Spinal cord (tissue), 10 donors: Measurements from ENCODE around the gene ARMC10. TPM values are rescaled to one million over a fixed set of nuclear protein-coding genes. Genes with fewer than 3 reads are reported as not detected.
"Not testable (repeated sequence)": the region's sequence is repeated elsewhere in the genome, so short reads cannot be mapped to it uniquely, and the experiment has no call there.

ENCODE experiments used
- DNase-seq, 6 donors: peaks; one replicate each; pipeline versions ENCODE4 v3.0.0 to v3.0.0-alpha.2; 2013 to 2015; ENCODE audit warnings: low spot score in 6 of 6, low read depth in 4 of 6
- H3K27ac ChIP-seq: one replicate; pipeline ENCODE4 v1.5.1; 2013; ENCODE audit warnings: low read depth, low read length, control low read depth
- H3K27me3 ChIP-seq: one replicate; pipeline ENCODE4 v1.6.1; 2013; ENCODE audit warnings: low read length; ENCODE audit not compliant: control insufficient read depth, insufficient read depth
- H3K36me3 ChIP-seq: one replicate; pipeline ENCODE4 v1.6.1; 2013; ENCODE audit warnings: low read length; ENCODE audit not compliant: control insufficient read depth, insufficient read depth
- H3K4me1 ChIP-seq: one replicate; pipeline ENCODE4 v1.6.1; 2013; ENCODE audit warnings: low read length; ENCODE audit not compliant: control insufficient read depth, insufficient read depth
- H3K4me3 ChIP-seq: one replicate; pipeline ENCODE4 v1.5.1; 2013; ENCODE audit warnings: low read depth, low read length, control low read depth
- H3K9me3 ChIP-seq: one replicate; pipeline ENCODE4 v1.6.1; 2013; ENCODE audit warnings: low read length; ENCODE audit not compliant: control insufficient read depth, insufficient read depth
- WGBS: methylation state at CpG from one replicate; pipeline ENCODE4 v1.1.5; 2013; ENCODE audit warnings: missing lambda C conversion rate; ENCODE audit not compliant: insufficient coverage; 5-methylcytosine and 5-hydroxymethylcytosine counted together
- polyA plus RNA-seq, 2 donors: library from polyadenylated mRNA; unstranded; fragments of 120-200 nt; gene quantifications; one replicate each; pipeline ENCODE4 v1.2.1, GENCODE V29; 2013; ENCODE audit not compliant: insufficient read length in 2 of 2
- total RNA-seq, 2 donors: library from RNA; depleted of rRNA in 1 of 2; stranded (reverse); fragments of 120-200 nt in 1 of 2; fragments of >200 nt in 1 of 2; gene quantifications; one replicate each; pipeline versions ENCODE4 v1.2.3 to v1.2.4, GENCODE V29; 2013 to 2014
- donor health status: healthy.

The ARMC10 gene
- total and polyA plus RNA-seq, 4 donors: 42.2 to 52.7 (median 46.1) TPM

- WGBS: no CpG with 5 or more reads among the region's 3 CpGs
- H3K4me1 ChIP-seq: no peaks in the 10 kb centered on the region
- H3K27ac ChIP-seq: no peak overlapping the region
- peaks cover 3% of the 10 kb centered on the region for H3K36me3 ChIP-seq
- no peaks in the 10 kb centered on the region for H3K9me3 ChIP-seq
- H3K27me3 ChIP-seq: no peaks in the 10 kb centered on the region
- H3K4me3 ChIP-seq: no peak overlapping the region
- peak in 1 of 6 donors; percentile 25 for DNase-seq
Measured at GRCh38 chr7:103094102-103094501, 19.2 kb downstream of the ARMC10 start.

- no CpG with 5 or more reads among the region's 2 CpGs for WGBS
- H3K36me3 ChIP-seq, H3K4me3 ChIP-seq, H3K27ac ChIP-seq, H3K27me3 ChIP-seq, DNase-seq, H3K4me1 ChIP-seq, H3K9me3 ChIP-seq: not testable (repeated sequence)
Measured at GRCh38 chr7:103095558-103095957, 20.6 kb downstream of the ARMC10 start.

- Histone ChIP-seq H3K4me3 (no peak overlapping the region), H3K36me3 (peaks cover 3% of the 10 kb centered on the region), H3K27me3 (no peaks in the 10 kb centered on the region), H3K27ac (no peak overlapping the region), H3K9me3 (no peaks in the 10 kb centered on the region), H3K4me1 (no peaks in the 10 kb centered on the region)
- WGBS: 92% methylated on average over 1 of the region's 2 CpGs
- DNase-seq: no peak
Measured at GRCh38 chr7:103097041-103097440, 22.1 kb downstream of the ARMC10 start.

- peaks cover 4% of the 10 kb centered on the region for H3K36me3 ChIP-seq
- DNase-seq: peak in 1 of 6 donors; percentile 6
- no peaks in the 10 kb centered on the region for H3K27me3 ChIP-seq
- H3K27ac ChIP-seq: no peak overlapping the region
- H3K4me1 ChIP-seq: no peaks in the 10 kb centered on the region
- no CpG with 5 or more reads among the region's 3 CpGs for WGBS
- H3K9me3 ChIP-seq: no peaks in the 10 kb centered on the region
- no peak overlapping the region for H3K4me3 ChIP-seq
Measured at GRCh38 chr7:103100348-103100747, 25.4 kb downstream of the ARMC10 start.

GRCh38 chr7:103101543-103101942 lies 26.6 kb downstream of the ARMC10 start:
- H3K27ac ChIP-seq: no peak overlapping the region
- no peaks in the 10 kb centered on the region for H3K9me3 ChIP-seq
- peaks cover 8% of the 10 kb centered on the region for H3K4me1 ChIP-seq
- no peaks in the 10 kb centered on the region for H3K27me3 ChIP-seq
- no peak overlapping the region for H3K4me3 ChIP-seq
- WGBS: no CpG with 5 or more reads among the region's 2 CpGs
- peaks cover 9% of the 10 kb centered on the region for H3K36me3 ChIP-seq
- no peak for DNase-seq

- WGBS: 52% methylated on average over 6 of the region's 12 CpGs
- Histone ChIP-seq H3K27me3 (no peaks in the 10 kb centered on the region), H3K4me1 (peaks cover 12% of the 10 kb centered on the region), H3K36me3 (peaks cover 10% of the 10 kb centered on the region), H3K4me3 (no peak overlapping the region), H3K27ac (peak overlapping the region; percentile 54), H3K9me3 (no peaks in the 10 kb centered on the region)
- DNase-seq: peak in 2 of 6 donors; percentile 24 to 59
Measured at GRCh38 chr7:103106005-103106702, 31.2 kb downstream of the ARMC10 start.

GRCh38 chr7:103106703-103107070 lies 31.7 kb downstream of the ARMC10 start:
- H3K36me3 ChIP-seq: peaks cover 10% of the 10 kb centered on the region
- whole genome bisulfite sequencing: 60% methylated on average over 6 of the region's 6 CpGs
- not testable (repeated sequence) for H3K4me3 ChIP-seq, DNase-seq, H3K9me3 ChIP-seq, H3K27me3 ChIP-seq
- peak overlapping the region; percentile 54 for H3K27ac ChIP-seq
- peaks cover 12% of the 10 kb centered on the region for H3K4me1 ChIP-seq

- Histone ChIP-seq H3K36me3 (peaks cover 6% of the 10 kb centered on the region), H3K9me3 (no peaks in the 10 kb centered on the region), H3K4me3 (no peak overlapping the region), H3K27ac (no peak overlapping the region), H3K27me3 (no peaks in the 10 kb centered on the region), H3K4me1 (peaks cover 8% of the 10 kb centered on the region)
- 83% methylated on average over 1 of the region's 2 CpGs for whole genome bisulfite sequencing
- no peak for DNase-seq
Measured at GRCh38 chr7:103113164-103113563, 38.2 kb downstream of the ARMC10 start.

- WGBS: 86% methylated on average over 1 of the region's 1 CpG
- H3K4me3 ChIP-seq: no peak overlapping the region
- H3K9me3 ChIP-seq: no peaks in the 10 kb centered on the region
- no peaks in the 10 kb centered on the region for H3K27me3 ChIP-seq
- H3K4me1 ChIP-seq: peaks cover 8% of the 10 kb centered on the region
- DNase-seq: no peak
- peaks cover 6% of the 10 kb centered on the region for H3K36me3 ChIP-seq
- H3K27ac ChIP-seq: no peak overlapping the region
Measured at GRCh38 chr7:103114576-103115008, 39.7 kb downstream of the ARMC10 start.

- Histone ChIP-seq H3K36me3 (peaks cover 6% of the 10 kb centered on the region), H3K4me3 (no peak overlapping the region), H3K4me1 (peaks cover 8% of the 10 kb centered on the region), H3K27me3 (no peaks in the 10 kb centered on the region), H3K27ac (no peak overlapping the region), H3K9me3 (no peaks in the 10 kb centered on the region)
- 94% methylated on average over 4 of the region's 4 CpGs for WGBS
- DNase-seq: no peak
Measured at GRCh38 chr7:103115771-103116170, 40.8 kb downstream of the ARMC10 start.
